GM18858 (cell line): Measurements from ENCODE around the gene HLA-DQA2.
"Not testable (repeated sequence)": the region's sequence is repeated elsewhere in the genome, so short reads cannot be mapped to it uniquely, and the experiment has no call there.

Experiments
- ATAC-seq: cut with Tn5 transposase; IDR thresholded peaks from one replicate; pipeline ENCODE4 v1.9.1; 2021; ENCODE audit not compliant: unreplicated experiment

HLA-DQA2 gene

GRCh38 chr6:32741031-32741960 is at the start of gene HLA-DQA2:
Gene HLA-DQA2 (plus strand): TSS chr6:32741391. CDS start chr6:32741444, 53 bp downstream.
- ATAC-seq: no peak

GRCh38 chr6:32692019-32692418 is 49.2 kb upstream of the HLA-DQA2 start:
- ATAC-seq: no peak

- no peak for ATAC-seq
Measured at GRCh38 chr6:32697031-32697430, 44.2 kb upstream of the HLA-DQA2 start.

- no peak for ATAC-seq
Measured at GRCh38 chr6:32700391-32701040, 40.7 kb upstream of the HLA-DQA2 start.

GRCh38 chr6:32703347-32703746 is 37.8 kb upstream of the HLA-DQA2 start:
- no peak for ATAC-seq

GRCh38 chr6:32705164-32705563 is 36.0 kb upstream of the HLA-DQA2 start:
- not testable (repeated sequence) for ATAC-seq

- ATAC-seq: no peak
Measured at GRCh38 chr6:32709625-32710024, 31.6 kb upstream of the HLA-DQA2 start.

- no peak for ATAC-seq
Measured at GRCh38 chr6:32713241-32713640, 27.9 kb upstream of the HLA-DQA2 start.

GRCh38 chr6:32716396-32716795 is 24.8 kb upstream of the HLA-DQA2 start:
- no peak for ATAC-seq

GRCh38 chr6:32718879-32719278 is 22.3 kb upstream of the HLA-DQA2 start:
- no peak for ATAC-seq

GRCh38 chr6:32738126-32738525 is 3.1 kb upstream of the HLA-DQA2 start:
- no peak for ATAC-seq

GRCh38 chr6:32742374-32742773 is 1.2 kb downstream of the HLA-DQA2 start:
- no peak for ATAC-seq

- ATAC-seq: no peak
Measured at GRCh38 chr6:32744776-32745175, 3.6 kb downstream of the HLA-DQA2 start.

GRCh38 chr6:32745649-32746048 is 4.5 kb downstream of the HLA-DQA2 start:
- not testable (repeated sequence) for ATAC-seq

- no peak for ATAC-seq
Measured at GRCh38 chr6:32752580-32752979, 11.4 kb downstream of the HLA-DQA2 start.

GRCh38 chr6:32759669-32760068 is 18.5 kb downstream of the HLA-DQA2 start:
- ATAC-seq: no peak

GRCh38 chr6:32761072-32761471 is 19.9 kb downstream of the HLA-DQA2 start:
- no peak for ATAC-seq

GRCh38 chr6:32761548-32761947 is 20.4 kb downstream of the HLA-DQA2 start:
- no peak for ATAC-seq

- no peak for ATAC-seq
Measured at GRCh38 chr6:32763421-32763820, 22.2 kb downstream of the HLA-DQA2 start, which contains the start of gene HLA-DQB2. Gene HLA-DQB2 (minus strand): TSS chr6:32763532. CDS start chr6:32763470, 62 bp downstream.

- no peak for ATAC-seq
Measured at GRCh38 chr6:32764048-32764447, 22.9 kb downstream of the HLA-DQA2 start.

GRCh38 chr6:32772656-32773055 is 31.5 kb downstream of the HLA-DQA2 start:
- no peak for ATAC-seq

- ATAC-seq: no peak
Measured at GRCh38 chr6:32774426-32774825, 33.2 kb downstream of the HLA-DQA2 start.
